ENCODE results near the gene TOMM22.

The TOMM22 gene

GRCh38 chr22:38696606-38697424 lies 15.1 kb downstream of the TOMM22 start:
- peak; percentile 27 to 30 for DNase-seq (ENCODE audit: low read depth in 2 of 2)

GRCh38 chr22:38697425-38698089 lies 15.8 kb downstream of the TOMM22 start:
- DNase-seq (ENCODE audit: low read depth in 2 of 2), result no peak

- no peak for DNase-seq (ENCODE audit: low read depth in 2 of 2)
Measured at GRCh38 chr22:38698407-38699094, 16.8 kb downstream of the TOMM22 start.

GRCh38 chr22:38699143-38699542 lies 17.4 kb downstream of the TOMM22 start:
- DNase-seq (ENCODE audit: low read depth in 2 of 2), result no peak

- no peak for DNase-seq (ENCODE audit: low read depth in 2 of 2)
Measured at GRCh38 chr22:38699784-38700183, 18.0 kb downstream of the TOMM22 start.

- DNase-seq (ENCODE audit: low read depth in 2 of 2), result no peak
Measured at GRCh38 chr22:38700270-38700788, 18.6 kb downstream of the TOMM22 start.

- peak; percentile 93 to 96 for DNase-seq (ENCODE audit: low read depth in 2 of 2)
Measured at GRCh38 chr22:38700789-38701628, 19.3 kb downstream of the TOMM22 start, which contains the start of gene JOSD1. Gene JOSD1 (minus strand): TSS chr22:38700943. CDS start chr22:38699987, 956 bp downstream.

- no peak for DNase-seq (ENCODE audit: low read depth in 2 of 2)
Measured at GRCh38 chr22:38704654-38705234, 23.0 kb downstream of the TOMM22 start.

- DNase-seq (ENCODE audit: low read depth in 2 of 2), result peak; percentile 95 to 98
Measured at GRCh38 chr22:38705235-38706100, 23.7 kb downstream of the TOMM22 start, which contains the start of gene GTPBP1. Gene GTPBP1 (plus strand): TSS chr22:38705944. CDS start chr22:38705956, 12 bp downstream.

- peak; percentile 12 to 45 for DNase-seq (ENCODE audit: low read depth in 2 of 2)
Measured at GRCh38 chr22:38706101-38706900, 24.5 kb downstream of the TOMM22 start.

GRCh38 chr22:38706901-38707195 lies 25.1 kb downstream of the TOMM22 start:
- DNase-seq (ENCODE audit: low read depth in 2 of 2), result no peak

- DNase-seq (ENCODE audit: low read depth in 2 of 2), result no peak
Measured at GRCh38 chr22:38707346-38707745, 25.6 kb downstream of the TOMM22 start.

GRCh38 chr22:38707984-38708383 lies 26.2 kb downstream of the TOMM22 start:
- no peak for DNase-seq (ENCODE audit: low read depth in 2 of 2)

GRCh38 chr22:38709306-38709705 lies 27.5 kb downstream of the TOMM22 start:
- no peak for DNase-seq (ENCODE audit: low read depth in 2 of 2)

GRCh38 chr22:38710351-38710750 lies 28.6 kb downstream of the TOMM22 start:
- no peak for DNase-seq (ENCODE audit: low read depth in 2 of 2)

GRCh38 chr22:38710866-38711265 lies 29.1 kb downstream of the TOMM22 start:
- DNase-seq (ENCODE audit: low read depth in 2 of 2), result no peak

- DNase-seq (ENCODE audit: low read depth in 2 of 2), result no peak
Measured at GRCh38 chr22:38712486-38713207, 30.9 kb downstream of the TOMM22 start.

GRCh38 chr22:38713921-38714320 lies 32.2 kb downstream of the TOMM22 start:
- no peak for DNase-seq (ENCODE audit: low read depth in 2 of 2)
